HG03457 (cell line): ENCODE measurements around the gene ZSWIM6.
A peak's percentile ranks its signal among the peaks of the same experiment; 100 is the strongest.

Source experiments
- ATAC-seq: cut with Tn5 transposase; IDR thresholded peaks from one replicate; pipeline ENCODE4 v1.9.1; 2021; ENCODE audit warnings: moderate number of reproducible peaks; ENCODE audit not compliant: unreplicated experiment

Gene ZSWIM6

GRCh38 chr5:61526207-61526519 lies 194.1 kb downstream of the ZSWIM6 start:
- ATAC-seq, result no peak

- no peak for ATAC-seq
Observed at GRCh38 chr5:61532983-61533382, 200.9 kb downstream of the ZSWIM6 start.

- peak; percentile 85 for ATAC-seq
Observed at GRCh38 chr5:61534481-61535267, 202.6 kb downstream of the ZSWIM6 start.

GRCh38 chr5:61535828-61536227 lies 203.8 kb downstream of the ZSWIM6 start:
- no peak for ATAC-seq

- ATAC-seq, result no peak
Observed at GRCh38 chr5:61536922-61537321, 204.9 kb downstream of the ZSWIM6 start.

- no peak for ATAC-seq
Observed at GRCh38 chr5:61538722-61539501, 206.9 kb downstream of the ZSWIM6 start.

GRCh38 chr5:61549530-61549929 lies 217.5 kb downstream of the ZSWIM6 start:
- no peak for ATAC-seq

- no peak for ATAC-seq
Observed at GRCh38 chr5:61551637-61552313, 219.7 kb downstream of the ZSWIM6 start.

- no peak for ATAC-seq
Observed at GRCh38 chr5:61559146-61559545, 227.1 kb downstream of the ZSWIM6 start.

- ATAC-seq, result no peak
Observed at GRCh38 chr5:61559722-61560121, 227.7 kb downstream of the ZSWIM6 start.

- ATAC-seq, result no peak
Observed at GRCh38 chr5:61563401-61563800, 231.3 kb downstream of the ZSWIM6 start.

- no peak for ATAC-seq
Observed at GRCh38 chr5:61567337-61567736, 235.3 kb downstream of the ZSWIM6 start.

- ATAC-seq, result no peak
Observed at GRCh38 chr5:61569353-61569752, 237.3 kb downstream of the ZSWIM6 start.

GRCh38 chr5:61570767-61571166 lies 238.7 kb downstream of the ZSWIM6 start:
- ATAC-seq, result no peak

- no peak for ATAC-seq
Observed at GRCh38 chr5:61572959-61573358, 240.9 kb downstream of the ZSWIM6 start.

GRCh38 chr5:61575103-61575502 lies 243.0 kb downstream of the ZSWIM6 start:
- ATAC-seq, result no peak

- ATAC-seq, result no peak
Observed at GRCh38 chr5:61575581-61575980, 243.5 kb downstream of the ZSWIM6 start.

- ATAC-seq, result no peak
Observed at GRCh38 chr5:61576556-61576955, 244.5 kb downstream of the ZSWIM6 start.

GRCh38 chr5:61578858-61579503 lies 246.9 kb downstream of the ZSWIM6 start:
- ATAC-seq, result no peak

GRCh38 chr5:61582205-61582820 lies 250.3 kb downstream of the ZSWIM6 start:
- ATAC-seq, result no peak

- ATAC-seq, result no peak
Observed at GRCh38 chr5:61582887-61583286, 250.8 kb downstream of the ZSWIM6 start.
